HG03457 (cell line): Measurements from ENCODE around the gene MMP24OS.

ENCODE experiments used
- ATAC-seq: cut with Tn5 transposase; IDR thresholded peaks from one replicate; pipeline ENCODE4 v1.9.1; 2021; ENCODE audit warnings: moderate number of reproducible peaks; ENCODE audit not compliant: unreplicated experiment

Gene MMP24OS

DNA sequence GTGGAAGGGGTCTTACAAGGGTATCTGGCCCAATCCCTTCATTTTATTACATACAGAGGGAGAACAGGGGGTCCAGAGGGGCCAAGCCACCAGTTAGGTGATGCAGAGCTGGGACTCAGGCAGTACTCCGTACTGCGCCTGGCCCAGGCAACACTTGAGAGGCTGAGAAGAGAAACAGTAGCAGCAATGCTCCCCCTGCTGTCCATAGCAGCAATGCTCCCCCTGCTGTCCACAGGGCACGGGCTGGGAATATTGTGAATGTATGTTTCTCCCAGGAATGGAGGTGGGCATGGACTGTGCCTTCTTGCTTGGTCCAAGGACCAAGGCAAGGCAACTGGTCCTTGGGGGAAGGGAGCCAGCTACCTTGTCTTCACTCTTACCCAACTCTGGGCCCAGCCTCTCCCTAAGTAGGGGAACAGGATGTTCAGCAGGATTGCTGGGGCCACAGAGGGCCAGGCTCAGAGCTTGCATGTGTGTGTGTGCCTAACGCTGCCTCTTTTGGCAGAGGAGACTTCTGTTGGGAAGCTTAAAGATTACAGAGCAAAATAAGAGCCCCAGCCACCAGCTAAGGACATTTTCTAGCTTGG, 29.1 kb upstream of the MMP24OS start:
- no peak for ATAC-seq

DNA sequence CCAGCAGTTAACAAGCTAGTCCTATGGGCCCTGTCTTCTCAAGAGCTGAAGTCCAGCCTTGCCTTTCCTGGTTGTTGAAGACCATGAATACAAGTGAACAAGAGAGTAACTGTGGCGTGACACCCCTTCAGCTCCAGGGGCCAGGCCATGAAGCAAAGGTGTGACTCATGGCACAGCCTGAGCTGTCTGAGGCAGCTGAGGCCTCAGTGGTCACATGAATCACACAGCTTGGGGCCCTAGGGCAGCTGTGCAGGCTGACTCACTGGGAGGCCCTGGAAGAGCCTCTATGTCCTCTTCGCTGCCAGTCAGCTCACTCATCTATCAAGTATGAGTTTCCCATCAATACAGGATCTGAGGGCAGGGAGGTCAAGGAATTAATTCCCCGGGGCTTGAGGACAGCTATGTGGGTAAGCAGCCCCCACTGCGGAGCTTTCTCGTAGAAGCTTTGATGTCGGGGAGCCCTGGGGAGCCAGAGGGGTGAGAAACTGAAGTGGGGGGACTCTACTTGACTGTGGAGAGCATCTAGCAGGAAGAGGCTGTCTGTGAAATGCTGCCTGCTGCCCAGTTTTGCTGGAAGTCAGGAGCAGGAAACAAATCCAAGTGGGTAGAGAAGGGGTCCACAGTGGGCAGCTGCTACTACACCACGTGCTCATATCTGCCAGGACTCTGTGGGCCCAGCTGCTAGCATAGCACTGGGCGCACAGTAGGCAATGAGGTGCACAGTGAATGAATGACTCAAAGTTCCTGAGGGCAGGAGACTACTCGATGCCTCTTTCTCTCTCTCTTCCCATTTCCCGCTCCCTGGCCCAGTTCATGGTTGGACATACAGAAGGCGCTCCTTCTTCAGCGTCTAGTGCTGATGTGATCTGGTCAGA, 28.0 kb upstream of the MMP24OS start:
- ATAC-seq = no peak

DNA sequence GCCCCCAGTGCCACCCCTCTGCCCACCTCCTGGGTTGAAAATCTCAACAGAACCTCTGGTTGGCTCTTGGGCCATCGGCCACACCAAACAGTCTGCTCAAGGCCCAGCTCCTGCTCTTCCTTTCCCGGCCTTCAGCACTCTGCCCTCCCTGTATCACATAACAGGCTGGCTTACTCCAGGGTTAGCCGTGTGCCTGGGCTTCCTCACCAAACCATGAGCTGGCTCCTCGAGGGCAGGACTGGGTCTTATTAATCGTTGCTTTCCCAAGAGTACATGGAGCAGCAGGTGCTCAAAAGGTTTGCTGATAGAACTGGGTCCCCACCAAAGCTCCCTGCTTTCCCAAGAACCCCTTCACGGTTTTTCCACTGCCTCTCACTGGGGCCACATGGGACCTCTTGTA, 27.0 kb upstream of the MMP24OS start:
- no peak for ATAC-seq

DNA sequence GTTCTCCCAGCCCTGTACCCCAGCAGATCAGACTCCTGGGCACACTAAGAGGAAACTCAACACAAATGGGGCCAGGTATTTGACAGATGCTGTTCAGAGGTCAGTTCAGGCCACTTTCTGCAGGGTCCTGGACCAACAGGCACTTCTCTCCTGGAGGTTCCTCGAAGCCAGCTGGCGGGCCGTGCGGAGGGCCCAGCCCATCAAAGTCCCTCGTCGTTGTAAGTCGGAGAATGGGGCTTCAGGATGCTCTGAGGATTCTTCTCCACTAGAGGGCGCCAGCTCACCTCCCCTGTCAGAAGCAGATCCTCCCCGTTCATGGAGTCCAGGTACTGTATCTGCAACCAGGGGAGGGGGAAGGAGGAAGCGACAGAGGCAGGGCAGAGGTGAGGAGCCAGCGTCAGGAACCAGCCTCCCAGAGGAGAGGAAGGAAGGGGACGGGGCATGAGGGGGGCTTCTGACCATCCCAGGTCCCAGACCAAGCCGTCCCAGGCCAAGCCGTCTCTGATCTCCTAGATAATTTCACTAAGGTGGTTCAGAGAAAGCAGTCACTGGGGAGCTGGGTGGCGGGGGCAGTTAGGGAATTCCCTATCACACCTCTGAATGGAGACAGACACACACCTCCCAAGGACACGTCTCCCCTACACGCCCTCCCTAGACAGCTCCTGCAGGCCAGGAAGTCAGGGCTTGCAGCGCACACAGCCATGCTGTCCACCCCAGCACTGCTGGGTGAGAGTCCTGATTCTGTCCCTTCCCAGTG, 26.0 kb upstream of the MMP24OS start:
- ATAC-seq = no peak

DNA sequence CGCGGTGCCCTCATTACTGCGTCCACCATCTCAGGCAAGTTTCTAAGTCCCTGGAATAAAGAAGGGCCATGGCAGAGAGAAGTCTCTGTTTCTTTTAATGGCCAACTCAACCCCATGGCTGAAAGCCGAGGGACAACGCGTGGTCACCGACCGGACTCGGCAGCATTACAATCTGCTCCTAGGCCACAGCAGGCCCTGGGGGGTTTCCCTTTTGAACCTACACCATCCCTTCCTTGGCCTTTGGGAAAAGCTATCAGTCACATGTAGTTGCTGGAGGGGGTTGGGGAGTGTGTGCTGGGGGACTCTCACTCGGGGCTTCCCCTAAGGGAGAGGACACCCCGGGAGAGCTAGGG, 25.4 kb upstream of the MMP24OS start:
- no peak for ATAC-seq

DNA sequence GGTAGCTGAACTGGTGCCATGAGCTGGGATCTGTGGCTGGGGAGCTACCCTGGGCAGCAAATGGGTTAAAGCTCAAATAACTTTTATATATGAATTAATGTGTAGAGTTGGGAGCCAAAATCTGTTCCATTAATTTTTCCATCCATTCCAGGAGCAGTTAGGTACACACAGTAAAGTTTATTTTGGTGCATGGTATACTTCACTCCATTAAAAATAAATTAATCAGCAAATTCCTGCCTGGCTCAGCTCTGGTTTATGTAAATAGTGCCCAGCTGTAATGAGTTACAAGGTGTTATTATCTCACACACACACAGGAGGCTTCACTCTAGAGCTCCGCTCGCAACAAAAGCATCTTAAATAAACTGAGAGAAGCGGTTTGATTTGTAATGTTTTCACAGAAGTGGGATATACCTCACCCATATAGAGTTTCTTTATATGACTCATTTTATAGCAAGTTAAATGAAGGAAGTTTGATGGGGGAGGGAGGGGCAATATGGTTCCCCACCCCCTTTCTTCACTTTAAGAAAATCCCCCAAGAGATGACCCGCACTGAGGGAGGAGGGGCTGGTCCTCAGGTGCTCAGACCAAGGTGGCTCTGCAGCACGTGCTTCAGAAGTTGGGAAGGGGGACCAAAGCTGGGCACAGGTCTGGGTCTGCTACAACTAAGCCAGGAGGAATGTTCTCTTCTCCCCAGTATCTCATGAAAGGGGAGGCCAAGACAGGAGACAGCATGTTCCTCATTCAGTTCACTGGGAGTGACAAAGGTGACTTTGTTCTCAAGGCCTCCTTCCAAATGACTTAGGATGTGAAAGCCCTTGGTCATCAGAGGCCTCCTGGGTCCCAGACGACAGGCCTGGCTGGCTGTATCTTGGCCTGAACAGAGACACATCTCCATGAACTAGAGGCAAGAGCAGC, 24.8 kb upstream of the MMP24OS start:
- no peak for ATAC-seq

DNA sequence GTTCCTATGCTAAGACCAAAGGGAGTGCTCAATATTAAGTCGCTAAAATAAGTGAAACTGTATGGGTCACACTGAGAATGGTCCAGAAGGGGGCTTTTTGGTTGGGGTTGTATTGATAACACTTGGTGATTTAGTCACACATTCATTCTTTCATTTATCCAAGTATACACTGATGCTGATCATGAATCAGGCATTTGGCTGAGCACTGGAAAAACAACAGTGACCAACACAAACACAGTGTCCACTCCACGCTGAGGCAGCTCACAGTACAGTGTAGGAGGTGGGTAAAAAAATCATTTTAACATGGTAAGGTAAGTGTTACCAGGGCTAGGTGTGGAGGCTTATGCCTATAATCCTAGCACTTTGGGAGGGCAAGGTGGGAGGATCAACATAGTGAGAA, 23.5 kb upstream of the MMP24OS start:
- no peak for ATAC-seq

DNA sequence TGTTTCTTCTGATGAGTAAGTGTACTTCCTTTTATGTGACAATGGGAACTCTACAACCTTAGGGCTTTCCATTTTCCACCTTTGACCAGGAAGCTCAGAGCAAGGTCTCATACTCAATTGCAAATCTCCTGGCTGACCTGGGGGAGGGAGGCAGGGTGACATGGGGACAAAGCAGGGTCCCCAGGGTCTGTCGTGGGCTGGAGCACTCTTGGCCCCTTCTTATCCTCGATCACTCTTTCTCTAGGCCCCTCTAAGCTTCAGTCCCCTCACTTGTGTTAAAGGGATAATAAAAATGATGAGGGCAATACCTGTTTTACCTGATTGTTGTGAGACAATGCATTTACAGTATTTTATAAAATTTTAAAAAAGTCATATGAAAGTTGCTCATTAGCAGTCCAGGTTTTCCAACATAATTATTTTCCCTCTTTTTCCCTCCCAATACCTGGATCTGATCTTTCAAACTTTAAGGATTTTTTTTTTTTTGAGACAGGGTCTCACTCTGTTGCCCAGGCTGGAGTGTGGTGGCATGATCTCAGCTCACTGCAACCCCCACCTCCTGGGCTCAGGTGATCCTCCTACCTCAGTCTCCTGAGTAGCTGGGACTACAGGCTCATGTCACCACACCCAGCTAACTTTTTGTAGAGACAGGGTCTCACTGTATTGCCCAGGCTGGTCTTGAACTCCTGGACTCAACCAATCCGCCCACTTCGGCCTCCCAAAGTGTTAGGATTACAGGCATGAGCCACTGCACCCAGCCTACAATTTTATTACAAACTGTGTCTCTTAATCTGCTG, 22.7 kb upstream of the MMP24OS start:
- no peak for ATAC-seq

DNA sequence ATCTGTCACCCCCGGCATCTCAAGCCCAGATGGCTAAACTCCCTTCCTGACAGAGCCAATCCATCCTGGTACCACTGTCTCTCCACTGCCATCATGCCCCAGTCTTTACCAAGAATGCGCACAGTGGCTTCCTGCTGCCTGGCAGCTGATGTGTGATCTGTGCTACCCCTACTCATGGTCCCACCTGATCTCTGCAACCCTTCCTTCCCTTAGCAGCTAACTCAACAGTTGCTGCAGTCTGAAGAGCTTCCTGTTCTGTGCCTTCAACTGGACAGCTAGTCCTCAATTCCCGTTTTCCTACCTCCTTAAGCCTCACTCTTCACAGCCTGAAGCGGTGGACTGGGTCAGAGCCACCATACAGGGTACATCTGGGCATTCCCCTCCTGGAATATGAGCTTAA, 21.9 kb upstream of the MMP24OS start:
- no peak for ATAC-seq

DNA sequence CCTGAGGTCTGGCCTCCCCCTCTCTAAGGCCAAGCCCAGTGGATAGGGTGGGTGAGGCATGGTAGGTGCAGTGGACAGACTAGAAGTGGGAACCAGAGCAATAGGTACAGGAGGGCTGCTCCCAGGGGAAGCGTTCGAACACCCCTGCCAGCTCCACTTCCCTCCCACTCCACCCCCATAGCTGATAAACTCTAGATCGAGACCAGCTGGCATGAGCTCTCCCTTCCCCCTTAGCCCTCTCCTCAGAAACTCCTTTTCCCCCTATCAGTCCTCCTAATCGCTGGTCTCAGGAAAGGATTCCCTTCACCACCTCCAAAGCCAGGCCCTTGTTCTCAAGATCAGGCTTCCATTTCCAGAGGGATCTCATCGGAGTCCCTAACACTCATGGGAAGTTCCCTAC, 20.3 kb upstream of the MMP24OS start:
- no peak for ATAC-seq

DNA sequence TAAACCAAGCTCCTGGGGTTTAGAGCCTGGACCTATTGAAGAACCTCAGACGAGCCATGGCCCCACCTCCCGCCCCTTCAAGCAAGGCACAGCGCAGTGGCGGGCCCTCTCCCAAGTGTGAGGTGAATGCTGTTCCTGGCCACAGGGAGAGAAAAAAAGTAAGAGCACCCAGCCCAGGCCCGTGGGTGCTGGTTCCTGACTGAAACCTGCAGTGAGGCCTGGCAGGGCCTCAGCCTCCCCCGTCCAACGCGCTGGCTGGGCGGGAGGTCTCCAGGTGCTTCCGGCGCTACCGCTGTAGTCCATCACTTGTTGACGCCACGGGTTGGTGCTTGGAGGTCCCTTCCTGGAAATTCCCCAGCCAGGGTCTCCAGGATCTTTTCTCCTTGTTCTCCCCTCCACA, 19.8 kb upstream of the MMP24OS start:
- ATAC-seq = no peak

DNA sequence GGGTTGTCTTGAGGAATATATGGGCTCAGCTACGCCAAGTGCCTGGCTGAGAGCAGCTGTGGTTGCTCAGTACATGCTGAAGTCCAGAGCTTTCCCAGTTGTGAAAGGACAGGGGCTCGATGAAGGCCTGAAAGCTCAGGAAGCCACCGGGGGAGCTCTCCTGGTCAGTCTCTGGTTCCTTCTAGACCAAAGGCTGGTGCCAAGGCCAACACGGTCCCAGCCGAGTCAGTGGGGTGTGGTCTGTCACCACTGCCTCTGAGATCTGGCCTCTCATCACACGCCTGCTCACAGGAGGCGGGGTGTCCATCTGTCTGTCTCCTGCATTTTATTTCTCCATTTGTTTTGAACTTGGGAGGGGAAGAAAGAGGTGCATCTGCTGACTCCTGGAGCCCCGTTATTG, 19.2 kb upstream of the MMP24OS start:
- ATAC-seq = no peak

DNA sequence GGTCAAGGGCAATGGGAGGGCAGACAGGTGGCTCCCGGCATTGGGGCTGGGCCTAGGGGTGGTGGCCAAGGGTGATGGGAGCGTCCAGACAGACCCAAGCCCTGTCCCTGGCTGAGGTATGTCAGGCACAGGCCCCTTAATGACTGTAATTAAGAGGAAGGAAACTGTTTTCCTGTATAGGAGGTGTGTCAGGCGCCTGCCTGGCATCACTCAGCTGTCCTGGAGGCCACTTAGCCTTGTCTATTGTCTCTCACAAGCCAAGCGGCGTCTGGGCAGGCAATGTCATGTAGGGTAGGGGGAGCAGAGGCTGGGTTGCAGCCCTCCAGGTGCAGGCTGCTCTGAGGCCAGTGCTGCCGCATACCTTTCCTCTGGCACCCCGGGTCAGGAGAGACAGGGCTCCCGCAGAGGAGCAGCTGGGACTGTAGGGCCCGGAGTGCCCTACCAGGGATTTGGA, 18.2 kb upstream of the MMP24OS start:
- ATAC-seq = no peak

DNA sequence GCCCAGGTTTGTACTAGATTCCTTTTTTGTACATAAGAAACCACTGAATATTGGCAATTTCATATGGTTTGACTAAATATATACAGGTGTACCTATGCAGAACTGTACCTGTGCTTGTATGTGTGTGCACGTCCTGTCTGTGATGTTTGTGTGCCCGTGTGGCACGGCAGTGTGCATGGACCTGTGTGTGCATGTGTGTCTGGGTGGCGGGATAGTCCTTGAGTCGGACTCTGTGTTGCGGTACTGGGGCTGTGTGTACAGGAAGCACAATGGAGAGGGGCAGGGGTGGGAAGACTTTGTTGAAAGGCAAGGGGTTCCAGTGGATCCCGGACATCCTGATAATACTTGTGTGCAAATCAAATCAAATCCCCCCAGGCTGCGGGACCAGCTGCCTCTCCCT, 17.8 kb upstream of the MMP24OS start:
- no peak for ATAC-seq

DNA sequence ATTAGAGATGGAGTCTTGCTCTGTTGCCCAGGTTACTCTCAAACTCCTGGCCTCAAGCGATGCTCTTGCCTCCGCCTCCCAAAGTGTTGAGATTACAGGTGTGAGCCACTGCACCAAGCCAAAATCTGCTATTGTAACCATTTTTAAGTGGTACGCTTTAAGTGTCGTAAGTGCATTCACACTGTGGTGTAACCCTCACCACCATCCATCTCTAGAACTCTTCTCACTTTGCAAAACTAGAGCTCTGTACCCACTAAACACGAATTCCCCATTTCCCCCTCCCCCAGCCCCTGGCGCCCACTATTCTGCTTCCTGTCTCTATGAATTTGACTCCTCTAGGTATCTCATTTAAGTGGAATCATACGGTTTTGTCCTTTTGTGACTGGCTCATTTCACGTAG, 17.1 kb upstream of the MMP24OS start:
- ATAC-seq = no peak

DNA sequence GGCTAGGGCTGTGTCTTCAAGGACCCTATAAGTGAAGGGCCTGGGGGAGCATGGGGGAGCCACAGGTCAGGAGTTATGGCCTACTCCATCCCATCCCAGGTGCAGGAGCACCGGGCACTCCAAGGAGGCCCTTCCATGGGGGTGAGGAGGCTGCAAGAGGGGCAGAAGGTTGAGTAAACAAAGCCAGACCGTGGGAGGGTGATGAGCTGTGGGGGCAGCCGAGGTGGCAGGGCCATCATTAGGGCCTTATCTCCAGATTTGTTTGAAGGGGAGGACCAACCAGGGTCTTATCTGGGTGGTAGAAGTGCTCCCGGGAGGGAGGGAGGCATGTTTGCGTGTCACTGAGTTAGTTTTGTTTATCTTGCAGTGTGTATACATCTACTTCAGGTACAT, 16.4 kb upstream of the MMP24OS start:
- no peak for ATAC-seq

DNA sequence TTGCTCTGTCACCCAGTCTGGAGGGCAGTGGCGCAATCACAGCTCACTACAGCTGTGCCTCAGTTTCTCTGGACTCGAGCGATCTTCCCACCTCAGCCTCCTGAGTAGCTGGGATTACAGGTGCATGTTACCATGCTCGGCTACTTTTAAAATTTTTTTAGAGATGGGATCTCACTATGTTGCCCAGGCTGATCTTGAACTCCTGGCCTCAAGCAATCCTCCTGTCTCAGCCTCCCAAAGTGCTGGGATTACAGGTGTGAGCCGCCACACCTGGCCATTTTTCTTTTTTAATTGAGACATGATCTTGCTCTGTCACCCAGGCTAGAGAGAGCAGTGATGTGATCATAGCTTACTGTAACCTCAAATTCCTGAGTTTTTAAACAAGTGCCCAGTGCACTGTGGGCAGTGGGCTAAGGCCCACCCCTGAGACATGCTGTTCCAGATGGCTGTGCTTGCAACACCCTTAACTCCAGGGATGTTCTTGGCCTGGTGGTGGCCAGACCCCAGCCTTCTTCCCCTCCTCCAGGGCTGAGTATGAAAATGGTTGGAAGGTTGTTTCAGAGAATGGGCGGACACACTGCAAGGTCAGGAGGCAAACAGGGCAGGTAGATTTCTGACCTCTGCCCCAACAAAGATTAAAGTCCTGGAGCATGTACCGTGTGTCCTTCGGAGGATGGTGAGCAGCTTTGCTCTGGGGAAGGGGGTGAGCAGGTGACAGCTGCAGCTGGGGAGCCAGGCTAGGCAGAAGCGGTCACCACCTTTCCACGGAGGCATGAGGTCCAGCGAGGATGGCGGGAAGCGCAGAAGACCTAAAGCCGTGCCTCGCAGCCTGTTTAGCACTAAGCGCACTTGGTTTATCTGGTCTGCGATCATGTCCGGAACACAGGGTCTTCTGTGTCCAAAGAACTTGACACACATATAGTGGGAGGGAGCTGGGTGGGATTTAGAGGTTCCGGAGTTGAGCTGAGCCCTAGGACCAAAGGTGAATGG, 15.7 kb upstream of the MMP24OS start:
- no peak for ATAC-seq

DNA sequence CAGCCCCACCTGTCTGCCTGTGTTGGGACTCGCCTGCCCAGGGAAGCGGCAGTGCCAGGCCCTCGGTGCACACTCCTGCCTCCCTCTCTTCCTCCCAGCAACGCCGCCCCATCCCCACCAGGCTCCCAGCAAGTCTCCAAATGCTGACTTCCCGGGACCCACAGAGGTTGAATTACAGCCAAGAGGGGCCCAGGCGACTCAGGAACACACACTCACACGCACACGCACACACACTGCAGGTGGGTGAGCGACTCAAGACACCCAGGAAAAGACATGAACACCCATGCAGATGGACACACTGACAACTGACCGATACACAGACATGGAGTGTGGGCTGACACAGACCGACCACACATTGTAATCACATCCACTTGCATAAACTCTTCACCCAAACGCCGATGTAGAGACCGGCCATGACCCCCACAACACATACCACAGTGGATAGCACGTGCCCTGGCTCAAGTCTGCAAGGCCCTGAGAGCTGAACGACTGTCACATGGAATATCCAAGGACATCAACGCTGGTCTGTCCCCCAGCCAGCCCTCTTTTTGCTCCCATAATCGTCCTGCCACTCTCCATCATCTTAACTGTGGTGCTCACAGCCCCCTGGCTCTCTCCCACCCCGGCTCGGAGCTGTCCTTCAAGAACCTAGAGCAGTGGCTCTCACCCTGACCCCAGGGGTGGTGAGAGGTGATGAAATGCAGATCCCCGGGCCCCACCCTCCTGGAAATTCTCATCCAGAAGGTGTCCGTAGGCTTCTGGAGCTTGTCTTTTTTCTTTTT, 14.8 kb upstream of the MMP24OS start:
- no peak for ATAC-seq
